Endothelial cell of umbilical vein (primary cell): ENCODE measurements around the gene ATCAY. TPM values are rescaled to one million over a fixed set of nuclear protein-coding genes. Genes with fewer than 3 reads are reported as not detected.

ENCODE experiments used
- BruUV-seq: library from RNA; stranded (reverse); fragments of 400-500 nt; replicated peaks from 2 replicates; lab custom pipeline; 2021; lab: Mats Ljungman, UMichigan
- CTCF ChIA-PET: fragments of 300-600, 350-600 bp; sonication (Branson Sonifier 250); formaldehyde crosslinking; loops from one replicate; lab custom pipeline; 2021; ENCODE audit warnings: antibody characterized with exemption, inconsistent platforms; lab: Charles Lee
- POLR2A ChIA-PET: fragments of 300-600, 350-600 bp; sonication (Branson Sonifier 250); formaldehyde crosslinking; loops from one replicate; lab custom pipeline; 2021; ENCODE audit warnings: antibody characterized with exemption, inconsistent platforms; lab: Charles Lee
- DNase-seq: peaks from one replicate; pipeline ENCODE4 v3.0.0-alpha.2; 2011; ENCODE audit warnings: low read depth, low spot score
- FAIRE-seq: peaks from 2 replicates; lab custom pipeline; 2011; peaks lifted over from hg19 to GRCh38; lab: Jason Lieb, UNC
- H2AFZ ChIP-seq: 2 replicates; pipeline ENCODE4 v1.6.0; 2012; ENCODE audit warnings: low read depth, low read length, control low read depth, inconsistent platforms
- H3K27ac ChIP-seq: 2 replicates; pipeline ENCODE4 v1.5.1; 2011; ENCODE audit warnings: low read depth, mild to moderate bottlenecking, control low read depth, low read length, moderate library complexity; ENCODE audit not compliant: insufficient read depth
- H3K27me3 ChIP-seq, 2 experiments: 2 replicates each; pipeline versions ENCODE4 v1.6.0 to v1.6.1; 2011; ENCODE audit warnings: low read length in 2 of 2, mixed read lengths in 1 of 2; ENCODE audit not compliant: control insufficient read depth in 2 of 2, insufficient read depth in 2 of 2
- H3K36me3 ChIP-seq, 2 experiments: 2 replicates in 1 of 2; 3 replicates in 1 of 2; pipeline ENCODE4 v1.5.1; 2011; ENCODE audit warnings: low read length in 2 of 2, mild to moderate bottlenecking in 1 of 2, moderate library complexity in 1 of 2; ENCODE audit not compliant: control insufficient read depth in 2 of 2, insufficient read depth in 2 of 2; ENCODE audit errors: extremely low read depth in 1 of 2
- H3K4me1 ChIP-seq: 3 replicates; pipeline ENCODE4 v1.5.1; 2011; ENCODE audit warnings: mild to moderate bottlenecking, low read length; ENCODE audit not compliant: control insufficient read depth, insufficient read depth; ENCODE audit errors: extremely low read depth
- H3K4me2 ChIP-seq: 2 replicates; pipeline ENCODE4 v1.6.1; 2011; ENCODE audit warnings: low read length, control low read depth, mixed read lengths; ENCODE audit not compliant: insufficient read depth
- H3K4me3 ChIP-seq, 3 experiments: fragments of 200-600 bp in 1 of 3; sonication (generic), shearing (Covaris generic) in 1 of 3; replicated peaks in 1 of 3; 2 replicates each; pipeline ENCODE4 v1.5.1; 2011 to 2016; ENCODE audit warnings: control low read depth in 3 of 3, low read length in 3 of 3, mild to moderate bottlenecking in 2 of 3, inconsistent platforms in 1 of 3, low read depth in 1 of 3, moderate library complexity in 1 of 3; ENCODE audit not compliant: insufficient read depth in 1 of 3
- H3K79me2 ChIP-seq: 2 replicates; pipeline ENCODE4 v1.6.0; 2012; ENCODE audit warnings: low read length, inconsistent platforms; ENCODE audit not compliant: control insufficient read depth, insufficient read depth
- H3K9ac ChIP-seq: replicated peaks from 2 replicates; pipeline ENCODE3; 2011; ENCODE audit warnings: low read length, control low read depth; ENCODE audit not compliant: insufficient read depth; ENCODE audit errors: extremely low read depth
- H3K9me1 ChIP-seq: replicated peaks from 3 replicates; pipeline ENCODE4 v1.6.0; 2011; ENCODE audit warnings: mild to moderate bottlenecking, low read length; ENCODE audit not compliant: control insufficient read depth, insufficient read depth; ENCODE audit errors: extremely low read depth
- H3K9me3 ChIP-seq: replicated peaks from 2 replicates; pipeline ENCODE4 v1.5.1; 2012; ENCODE audit warnings: low read length, inconsistent platforms; ENCODE audit not compliant: control insufficient read depth, insufficient read depth
- H4K20me1 ChIP-seq: replicated peaks from 2 replicates; pipeline ENCODE3; 2011; ENCODE audit warnings: mild to moderate bottlenecking, low read length; ENCODE audit not compliant: control insufficient read depth, insufficient read depth; ENCODE audit errors: extremely low read depth
- CTCF ChIP-seq, 2 donors: IDR thresholded peaks; 1 replicate in 1 of 2; 2 replicates in 1 of 2; pipeline ENCODE4 v1.5.1; 2011; ENCODE audit warnings: low read length in 2 of 2, mild to moderate bottlenecking in 2 of 2, moderate library complexity in 2 of 2, control low read depth in 1 of 2, inconsistent platforms in 1 of 2, low read depth in 1 of 2; ENCODE audit not compliant: insufficient read depth in 1 of 2; ENCODE audit errors: extremely low read depth in 1 of 2
- EZH2 ChIP-seq: IDR thresholded peaks from 2 replicates; pipeline ENCODE4 v1.6.1; 2012; ENCODE audit warnings: borderline replicate concordance, low read depth, mild to moderate bottlenecking, moderate library complexity, low read length, inconsistent platforms; ENCODE audit not compliant: severe bottlenecking
- FOS ChIP-seq: IDR thresholded peaks from 2 replicates; pipeline ENCODE4 v1.6.1; 2011; ENCODE audit warnings: mild to moderate bottlenecking, low read length, moderate library complexity, borderline replicate concordance; ENCODE audit not compliant: insufficient read depth
- GATA2 ChIP-seq: IDR thresholded peaks from 2 replicates; pipeline ENCODE4 v1.7.0; 2011; ENCODE audit warnings: low read depth, mild to moderate bottlenecking, moderate library complexity, mixed read lengths, low read length; ENCODE audit not compliant: insufficient read length, insufficient read depth
- JUN ChIP-seq: IDR thresholded peaks from 2 replicates; pipeline ENCODE4 v1.6.1; 2011; ENCODE audit warnings: borderline replicate concordance, low read depth; ENCODE audit not compliant: insufficient read length, insufficient read depth
- MAX ChIP-seq: IDR thresholded peaks from 2 replicates; pipeline ENCODE4 v1.6.1; 2011; ENCODE audit not compliant: insufficient read depth, insufficient read length
- MYC ChIP-seq: IDR thresholded peaks from one replicate; pipeline ENCODE4 v1.6.1; 2011; ENCODE audit warnings: mild to moderate bottlenecking, low read depth, low read length
- POLR2A ChIP-seq: IDR thresholded peaks from 2 replicates; pipeline ENCODE4 v1.6.1; 2012; ENCODE audit warnings: low read depth, mild to moderate bottlenecking, control low read depth, low read length
- POLR2AphosphoS5 ChIP-seq: IDR thresholded peaks from 2 replicates; pipeline ENCODE4 v1.6.1; 2012; ENCODE audit warnings: low read depth, mild to moderate bottlenecking, control low read depth, low read length, moderate library complexity; ENCODE audit not compliant: insufficient read depth
- dilution Hi-C: fragments of 300-500 bp; cut with MboI; formaldehyde crosslinking; loops from one replicate; pipeline ENCODE4 v1.15.0; 2019; ENCODE audit warnings: low sequenced_read_pairs; ENCODE audit not compliant: extremely low pct_ligation_motif_present
- intact Hi-C: fragments of 100-400 bp; cut with micrococcal nuclease; formaldehyde crosslinking; loops from one replicate; pipeline ENCODE4 v1.10.0; 2022
- polyA plus RNA-seq, 4 experiments: library from polyadenylated mRNA; depleted of rRNA in 3 of 4; stranded (reverse) in 3 of 4; unstranded in 1 of 4; fragments of >200 nt; gene quantifications; 2 replicates each; pipeline versions ENCODE4 v1.2.1 to v1.2.3, GENCODE V29; 2011 to 2012; ENCODE audit warnings: missing spikeins in 1 of 4
- total RNA-seq: library from RNA; stranded (reverse); gene quantifications from 2 replicates; pipeline ENCODE4 v1.2.3, GENCODE V29; 2021

Gene ATCAY
- total and polyA plus RNA-seq, 2 donors (not counting 3 experiments of a cell fraction or from before 2014, with no cell fraction given) = 0.03 TPM; not detected in 1

- dilution Hi-C loops (no loop called here), intact Hi-C loops (no loop called here)
- Histone ChIP-seq H3K9me1 (no peaks in the 10 kb centered on the region), H3K79me2 (no peaks in the 10 kb centered on the region), H3K27ac (no peak overlapping the region), H4K20me1 (no peaks in the 10 kb centered on the region), H3K4me1 (no peaks in the 10 kb centered on the region), H3K4me2 (no peak overlapping the region), H3K9ac (no peak overlapping the region), H3K36me3 (no peaks in the 10 kb centered on the region), H3K9me3 (peaks cover 2% of the 10 kb centered on the region), H2AFZ (no peak overlapping the region), H3K27me3 (no peaks in the 10 kb centered on the region), H3K4me3 (no peak overlapping the region)
- ChIA-PET CTCF (no interaction called here), POLR2A (no interaction called here)
- BruUV-seq = no TSS peak
- DNase-seq (no peak), FAIRE-seq (no peak)
- TF ChIP-seq MAX (no peak), POLR2AphosphoS5 (no peak), GATA2 (no peak), JUN (no peak), POLR2A (no peak), CTCF (IDR thresholded peaks at IDR 0.05; ENCODE audit: extremely low read depth in 1 of 2, insufficient read depth in 1 of 2, low read depth in 1 of 2, low read length in 2 of 2) (no peak), FOS (no peak), MYC (no peak), EZH2 (no peak)
These were observed 43.4 kb downstream of the ATCAY start for GRCh38 chr19:3923912-3924311.
